HFFc6 (cell line): ENCODE results near the gene SPDYE1. TPM values are rescaled to one million over a fixed set of nuclear protein-coding genes. Genes with fewer than 3 reads are reported as not detected.
"Not testable (repeated sequence)": the region's sequence is repeated elsewhere in the genome, so short reads cannot be mapped to it uniquely, and the experiment has no call there.

Experiments
- DNase-seq: peaks from one replicate; pipeline ENCODE4 v3.0.0-alpha.2; 2018
- H3K27ac Mint-ChIP-seq: 2 replicates; pipeline ENCODE4 v1.8.0; 2020; ENCODE audit warnings: mild to moderate bottlenecking, mixed read lengths
- H3K27me3 Mint-ChIP-seq: 2 replicates; pipeline ENCODE4 v1.8.0; 2021; ENCODE audit warnings: mild to moderate bottlenecking, moderate library complexity, mixed read lengths; ENCODE audit not compliant: insufficient read depth
- H3K36me3 Mint-ChIP-seq: 2 replicates; pipeline ENCODE4 v1.8.0; 2021; ENCODE audit warnings: low read depth, mixed read lengths
- H3K4me1 Mint-ChIP-seq: 2 replicates; pipeline ENCODE4 v1.8.0; 2020; ENCODE audit warnings: low read depth, mixed read lengths
- H3K4me3 Mint-ChIP-seq: 2 replicates; pipeline ENCODE4 v1.8.0; 2020; ENCODE audit warnings: mild to moderate bottlenecking, moderate library complexity, mixed read lengths
- H3K9me3 Mint-ChIP-seq: 2 replicates; pipeline ENCODE4 v1.8.0; 2020; ENCODE audit warnings: mild to moderate bottlenecking, mixed read lengths
- total RNA-seq, 6 experiments: library from RNA; stranded (reverse); fragmentation: NEBNext Ultra II Directional; extraction: Animal tissue kit (Norgen Biotek cat#: 25700); gene quantifications; 2 replicates in 1 of 6; 3 replicates in 5 of 6; pipeline ENCODE4 v1.2.3, GENCODE V29; 2021
- TF ChIP-seq, protein P1 (sequence below): fragments of 200-600 bp; sonication (generic); IDR thresholded peaks from 2 replicates; pipeline ENCODE4 v1.5.0; 2021; ENCODE audit warnings: antibody characterized with exemption, mild to moderate bottlenecking

Gene SPDYE1
- total RNA-seq, 6 experiments from 2014 or later, result not detected

DNA sequence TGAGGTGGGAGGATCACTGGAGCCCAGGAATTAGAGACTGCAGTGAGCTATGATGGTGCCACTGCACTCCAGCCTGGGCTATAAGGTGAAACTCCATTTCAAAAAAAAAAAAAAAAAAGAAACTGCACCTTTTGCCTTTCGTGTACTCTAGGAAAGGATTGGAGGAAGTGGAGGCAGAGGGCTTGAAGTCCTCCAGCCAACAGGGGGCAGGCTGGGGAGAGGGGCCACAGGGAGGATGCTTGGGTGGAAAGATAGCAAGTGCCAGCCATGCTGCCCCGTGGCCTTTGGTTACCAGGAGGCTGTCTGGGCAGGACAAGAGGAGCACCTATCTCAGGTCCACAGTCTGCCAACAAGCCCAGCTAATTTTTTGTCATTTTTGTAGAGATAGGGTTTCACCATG is 14.0 kb upstream of the SPDYE1 start:
- not testable (repeated sequence) for H3K4me3 Mint-ChIP-seq, H3K36me3 Mint-ChIP-seq, DNase-seq, H3K27ac Mint-ChIP-seq, H3K4me1 Mint-ChIP-seq, H3K9me3 Mint-ChIP-seq, H3K27me3 Mint-ChIP-seq
- TF ChIP-seq, protein P1, sequence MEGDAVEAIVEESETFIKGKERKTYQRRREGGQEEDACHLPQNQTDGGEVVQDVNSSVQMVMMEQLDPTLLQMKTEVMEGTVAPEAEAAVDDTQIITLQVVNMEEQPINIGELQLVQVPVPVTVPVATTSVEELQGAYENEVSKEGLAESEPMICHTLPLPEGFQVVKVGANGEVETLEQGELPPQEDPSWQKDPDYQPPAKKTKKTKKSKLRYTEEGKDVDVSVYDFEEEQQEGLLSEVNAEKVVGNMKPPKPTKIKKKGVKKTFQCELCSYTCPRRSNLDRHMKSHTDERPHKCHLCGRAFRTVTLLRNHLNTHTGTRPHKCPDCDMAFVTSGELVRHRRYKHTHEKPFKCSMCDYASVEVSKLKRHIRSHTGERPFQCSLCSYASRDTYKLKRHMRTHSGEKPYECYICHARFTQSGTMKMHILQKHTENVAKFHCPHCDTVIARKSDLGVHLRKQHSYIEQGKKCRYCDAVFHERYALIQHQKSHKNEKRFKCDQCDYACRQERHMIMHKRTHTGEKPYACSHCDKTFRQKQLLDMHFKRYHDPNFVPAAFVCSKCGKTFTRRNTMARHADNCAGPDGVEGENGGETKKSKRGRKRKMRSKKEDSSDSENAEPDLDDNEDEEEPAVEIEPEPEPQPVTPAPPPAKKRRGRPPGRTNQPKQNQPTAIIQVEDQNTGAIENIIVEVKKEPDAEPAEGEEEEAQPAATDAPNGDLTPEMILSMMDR, result peak; percentile 17; the same call in 1 of the 2 replicates

GRCh38 chr7:43985904-43986864 is 11.5 kb upstream of the SPDYE1 start:
- peak overlapping the region; percentile 54 for H3K4me3 Mint-ChIP-seq
- TF ChIP-seq, protein P1, result peak; percentile 87
- not testable (repeated sequence) for H3K9me3 Mint-ChIP-seq, H3K36me3 Mint-ChIP-seq, H3K27me3 Mint-ChIP-seq, H3K27ac Mint-ChIP-seq, H3K4me1 Mint-ChIP-seq
- peak; percentile 74 for DNase-seq

- H3K27ac Mint-ChIP-seq, H3K4me3 Mint-ChIP-seq, H3K9me3 Mint-ChIP-seq, H3K36me3 Mint-ChIP-seq, H3K4me1 Mint-ChIP-seq, H3K27me3 Mint-ChIP-seq, DNase-seq: not testable (repeated sequence)
Measured at GRCh38 chr7:43987476-43987875, 10.2 kb upstream of the SPDYE1 start.

DNA sequence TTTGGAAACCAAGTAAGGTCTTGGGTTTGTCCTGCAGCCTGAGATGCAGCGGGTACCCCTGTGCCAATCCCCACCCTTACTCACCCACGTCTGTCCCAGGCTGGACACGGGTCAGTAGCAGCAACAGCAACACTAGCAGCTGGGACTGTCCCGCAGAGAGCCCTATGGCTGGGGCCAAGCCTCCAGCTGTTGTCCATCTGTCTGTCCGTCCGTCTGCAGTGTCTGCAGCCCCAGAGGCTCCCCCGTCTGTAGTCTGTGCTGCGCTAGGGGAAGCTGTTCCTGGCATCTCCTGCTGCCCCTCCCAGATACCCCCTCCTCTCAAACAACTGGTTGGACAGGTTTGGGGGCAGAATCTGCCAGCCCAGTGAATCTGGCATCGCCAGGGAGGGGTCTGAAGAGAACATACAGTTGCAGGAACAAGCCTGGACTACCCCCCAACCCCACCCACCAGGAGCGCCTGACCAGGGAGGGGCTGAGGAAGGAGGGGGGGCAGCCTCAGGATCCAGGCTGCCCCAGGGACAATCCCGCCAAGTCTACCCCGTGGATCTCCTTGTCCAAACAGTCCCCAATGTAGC is 7.6 kb upstream of the SPDYE1 start:
- not testable (repeated sequence) for H3K4me3 Mint-ChIP-seq, H3K27me3 Mint-ChIP-seq, H3K4me1 Mint-ChIP-seq, DNase-seq, H3K27ac Mint-ChIP-seq, H3K9me3 Mint-ChIP-seq, H3K36me3 Mint-ChIP-seq

- not testable (repeated sequence) for H3K4me3 Mint-ChIP-seq, H3K27me3 Mint-ChIP-seq, H3K4me1 Mint-ChIP-seq, H3K9me3 Mint-ChIP-seq, DNase-seq, H3K27ac Mint-ChIP-seq, H3K36me3 Mint-ChIP-seq
Measured at GRCh38 chr7:43990829-43991228, 6.9 kb upstream of the SPDYE1 start.

- not testable (repeated sequence) for H3K4me1 Mint-ChIP-seq, H3K36me3 Mint-ChIP-seq, H3K27me3 Mint-ChIP-seq, H3K4me3 Mint-ChIP-seq, H3K9me3 Mint-ChIP-seq
- peak; percentile 57 for DNase-seq
- peak overlapping the region; percentile 77 for H3K27ac Mint-ChIP-seq
Measured at GRCh38 chr7:43992896-43993295, 4.8 kb upstream of the SPDYE1 start.

GRCh38 chr7:43994681-43995080 is 3.0 kb upstream of the SPDYE1 start:
- H3K36me3 Mint-ChIP-seq, H3K4me1 Mint-ChIP-seq, H3K4me3 Mint-ChIP-seq, DNase-seq, H3K9me3 Mint-ChIP-seq, H3K27ac Mint-ChIP-seq, H3K27me3 Mint-ChIP-seq: not testable (repeated sequence)

GRCh38 chr7:44012081-44012480 is 14.4 kb downstream of the SPDYE1 start:
- not testable (repeated sequence) for DNase-seq, H3K9me3 Mint-ChIP-seq, H3K4me3 Mint-ChIP-seq, H3K27me3 Mint-ChIP-seq, H3K36me3 Mint-ChIP-seq, H3K27ac Mint-ChIP-seq, H3K4me1 Mint-ChIP-seq

DNA sequence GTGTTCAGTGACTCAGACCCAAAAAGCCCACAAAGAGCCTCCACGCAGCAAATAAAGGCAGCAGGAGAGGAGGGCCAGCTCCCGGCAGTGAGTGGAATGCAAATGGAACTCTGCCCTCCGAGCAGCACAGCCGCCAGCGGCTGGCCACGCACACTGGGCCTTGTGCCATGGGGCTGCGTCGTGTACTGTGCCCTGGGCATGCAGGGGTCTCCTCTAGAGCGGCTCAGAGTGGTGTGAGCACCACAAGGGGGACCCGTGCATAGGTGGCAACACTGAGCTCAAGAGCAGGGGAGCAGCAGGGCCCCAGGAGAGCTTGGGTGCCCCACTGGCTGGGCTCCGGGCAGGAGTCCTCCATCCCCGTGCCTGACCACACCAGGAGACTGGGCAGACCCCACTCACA is 17.4 kb downstream of the SPDYE1 start:
- H3K27me3 Mint-ChIP-seq, H3K4me1 Mint-ChIP-seq, DNase-seq, H3K27ac Mint-ChIP-seq, H3K4me3 Mint-ChIP-seq, H3K9me3 Mint-ChIP-seq, H3K36me3 Mint-ChIP-seq: not testable (repeated sequence)
